Measurements from ENCODE around the gene LRRC45. TPM values are rescaled to one million over a fixed set of nuclear protein-coding genes. Genes with fewer than 3 reads are reported as not detected.

LRRC45 gene
- total RNA-seq, 1 experiment from 2014 or later, result 40.1 TPM

GRCh38 chr17:82009413-82009812 is 13.7 kb upstream of the LRRC45 start (continued):
- TF ChIP-seq, protein P1, sequence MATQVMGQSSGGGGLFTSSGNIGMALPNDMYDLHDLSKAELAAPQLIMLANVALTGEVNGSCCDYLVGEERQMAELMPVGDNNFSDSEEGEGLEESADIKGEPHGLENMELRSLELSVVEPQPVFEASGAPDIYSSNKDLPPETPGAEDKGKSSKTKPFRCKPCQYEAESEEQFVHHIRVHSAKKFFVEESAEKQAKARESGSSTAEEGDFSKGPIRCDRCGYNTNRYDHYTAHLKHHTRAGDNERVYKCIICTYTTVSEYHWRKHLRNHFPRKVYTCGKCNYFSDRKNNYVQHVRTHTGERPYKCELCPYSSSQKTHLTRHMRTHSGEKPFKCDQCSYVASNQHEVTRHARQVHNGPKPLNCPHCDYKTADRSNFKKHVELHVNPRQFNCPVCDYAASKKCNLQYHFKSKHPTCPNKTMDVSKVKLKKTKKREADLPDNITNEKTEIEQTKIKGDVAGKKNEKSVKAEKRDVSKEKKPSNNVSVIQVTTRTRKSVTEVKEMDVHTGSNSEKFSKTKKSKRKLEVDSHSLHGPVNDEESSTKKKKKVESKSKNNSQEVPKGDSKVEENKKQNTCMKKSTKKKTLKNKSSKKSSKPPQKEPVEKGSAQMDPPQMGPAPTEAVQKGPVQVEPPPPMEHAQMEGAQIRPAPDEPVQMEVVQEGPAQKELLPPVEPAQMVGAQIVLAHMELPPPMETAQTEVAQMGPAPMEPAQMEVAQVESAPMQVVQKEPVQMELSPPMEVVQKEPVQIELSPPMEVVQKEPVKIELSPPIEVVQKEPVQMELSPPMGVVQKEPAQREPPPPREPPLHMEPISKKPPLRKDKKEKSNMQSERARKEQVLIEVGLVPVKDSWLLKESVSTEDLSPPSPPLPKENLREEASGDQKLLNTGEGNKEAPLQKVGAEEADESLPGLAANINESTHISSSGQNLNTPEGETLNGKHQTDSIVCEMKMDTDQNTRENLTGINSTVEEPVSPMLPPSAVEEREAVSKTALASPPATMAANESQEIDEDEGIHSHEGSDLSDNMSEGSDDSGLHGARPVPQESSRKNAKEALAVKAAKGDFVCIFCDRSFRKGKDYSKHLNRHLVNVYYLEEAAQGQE (IDR thresholded peaks at IDR 0.05; ENCODE audit: low read depth), result no peak

GRCh38 chr17:82010575-82011525 is 12.3 kb upstream of the LRRC45 start:
- no peaks in the 10 kb centered on the region for H3K79me2 ChIP-seq (ENCODE audit: insufficient read depth, low read length)
- ChIA-PET CTCF (interaction anchor here (1.1 kb wide), 1 partner anchor 9 kb away, joined by 4 read pairs; no protein-coding TSS in a partner anchor), POLR2A (no interaction called here), RAD21 (ENCODE audit: low non-redundant PET in 1 of 2, low total read pairs in 2 of 2, uncharacterized antibody in 2 of 2, unreplicated experiment in 2 of 2) (no interaction called here)
- no peak overlapping the region for H2AFZ ChIP-seq (ENCODE audit: low read depth, low read length, poor library complexity, severe bottlenecking)
- intact Hi-C loops (cut with micrococcal nuclease), result no loop called here
- no peak overlapping the region for H3K4me3 ChIP-seq (replicated peaks in 1 of 2; ENCODE audit: low read depth in 1 of 2, low read length in 2 of 2)
- no TSS peak for BruUV-seq (replicated peaks)
- H3K9me2 ChIP-seq (ENCODE audit: insufficient read depth), result no peaks in the 10 kb centered on the region
- TF ChIP-seq, protein P2, sequence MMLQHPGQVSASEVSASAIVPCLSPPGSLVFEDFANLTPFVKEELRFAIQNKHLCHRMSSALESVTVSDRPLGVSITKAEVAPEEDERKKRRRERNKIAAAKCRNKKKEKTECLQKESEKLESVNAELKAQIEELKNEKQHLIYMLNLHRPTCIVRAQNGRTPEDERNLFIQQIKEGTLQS (IDR thresholded peaks at IDR 0.05), result no peak
- TF ChIP-seq JUND (IDR thresholded peaks at IDR 0.05), result no peak
- TF ChIP-seq ELF1 (IDR thresholded peaks at IDR 0.05; ENCODE audit: borderline replicate concordance, low read depth), result no peak
- no peak for TF ChIP-seq POLR2A (IDR thresholded peaks at IDR 0.05; ENCODE audit: borderline replicate concordance, extremely low read depth, insufficient read depth, insufficient read length)
- TF ChIP-seq YY1 (IDR thresholded peaks at IDR 0.05; ENCODE audit: extremely low read depth, insufficient replicate concordance, low read depth, low read length), result no peak
- TF ChIP-seq TCF7L2 (IDR thresholded peaks at IDR 0.05; ENCODE audit: borderline replicate concordance, extremely low read depth, insufficient read depth, insufficient read length), result no peak
- TF ChIP-seq EGR1 (IDR thresholded peaks at IDR 0.05; ENCODE audit: low read depth), result no peak
- no peak for TF ChIP-seq FOSL1 (IDR thresholded peaks at IDR 0.05; ENCODE audit: low read depth)
- no peak for TF ChIP-seq ZFX (IDR thresholded peaks at IDR 0.05)
- no peak for TF ChIP-seq SP1 (IDR thresholded peaks at IDR 0.05; ENCODE audit: low read depth)
- TF ChIP-seq CTCF (IDR thresholded peaks at IDR 0.05 in 2 of 3, conservative IDR thresholded peaks at IDR 0.05 in 1 of 3; ENCODE audit: borderline replicate concordance in 1 of 3, insufficient read depth in 1 of 3, low read depth in 2 of 3, low read length in 2 of 3), result no peak
- TF ChIP-seq POLR2AphosphoS5 (IDR thresholded peaks at IDR 0.05; ENCODE audit: low read depth, low read length), result no peak
- TF ChIP-seq RAD21 (IDR thresholded peaks at IDR 0.05; ENCODE audit: low read depth), result no peak
- TF ChIP-seq CBX3 (IDR thresholded peaks at IDR 0.05; ENCODE audit: low read depth), result no peak
- H3K9ac ChIP-seq (ENCODE audit: low read length), result no peak overlapping the region
- H3K9me3 ChIP-seq (ENCODE audit: control insufficient read depth in 1 of 2, insufficient read depth in 1 of 2, low read depth in 1 of 2, low read length in 2 of 2), result no peaks in the 10 kb centered on the region
- no peak for ATAC-seq
- no peak for DNase-seq (ENCODE audit: low read depth, low spot score)
- H3K4me2 ChIP-seq (ENCODE audit: low read length), result no peak overlapping the region
- no peak overlapping the region for H3K27ac ChIP-seq (ENCODE audit: low read depth, low read length)
- no peaks in the 10 kb centered on the region for H3K36me3 ChIP-seq (ENCODE audit: control insufficient read depth in 1 of 2, insufficient read depth in 2 of 2, low read length in 2 of 2)
- H3K4me1 ChIP-seq (ENCODE audit: control insufficient read depth in 1 of 2, insufficient read depth in 2 of 2, low read length in 2 of 2), result no peaks in the 10 kb centered on the region
- H4K20me1 ChIP-seq (ENCODE audit: insufficient read depth), result no peaks in the 10 kb centered on the region
- no peaks in the 10 kb centered on the region for H3K27me3 ChIP-seq (ENCODE audit: insufficient read depth, low read length)
